T-helper 22 cell (primary cell): Measurements from ENCODE around the gene ENHO.
"Not testable (repeated sequence)": the region's sequence is repeated elsewhere in the genome, so short reads cannot be mapped to it uniquely, and the experiment has no call there.

Experiments used
- DNase-seq: peaks from one replicate; pipeline ENCODE4 v3.0.0-alpha.2; 2020; ENCODE audit warnings: low read depth

ENHO gene

DNA sequence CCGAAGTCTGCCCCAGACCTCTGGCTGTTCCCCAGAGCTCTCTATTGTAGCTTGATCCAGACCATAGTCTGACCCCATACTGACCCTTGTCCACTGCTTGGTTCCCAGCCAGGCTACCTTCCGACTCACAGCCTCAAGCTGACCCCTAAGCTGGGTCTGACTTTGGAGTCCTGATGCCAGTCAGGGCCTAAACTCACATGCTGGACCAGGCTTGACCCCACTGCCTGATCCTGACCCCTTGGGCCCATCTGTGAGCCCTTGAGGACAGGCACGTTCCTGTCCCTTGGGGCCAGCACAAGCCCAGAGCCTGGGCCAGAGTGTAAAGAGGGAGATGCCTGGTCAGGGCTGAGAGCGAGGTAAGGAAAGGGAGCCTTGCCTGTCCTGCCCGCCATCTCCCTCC, 32.7 kb upstream of the ENHO start:
- no peak for DNase-seq

DNA sequence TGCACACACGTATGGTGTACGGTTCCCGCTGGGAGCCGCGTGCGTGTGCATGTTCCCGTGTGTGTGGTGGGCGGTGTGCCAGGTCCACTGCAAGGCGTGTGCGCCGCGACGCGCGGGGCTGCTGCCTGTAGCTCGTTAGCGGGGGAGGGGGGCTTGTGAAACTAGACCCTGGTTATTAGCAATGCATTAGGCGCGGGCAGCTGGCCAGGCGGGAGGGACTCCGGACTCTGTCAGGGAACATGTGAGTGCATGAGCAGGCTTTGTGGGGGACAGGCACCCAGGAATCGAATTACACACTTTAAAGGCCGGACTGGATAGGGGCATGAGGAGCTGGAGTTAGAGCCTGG, 32.2 kb upstream of the ENHO start:
- DNase-seq: no peak

DNA sequence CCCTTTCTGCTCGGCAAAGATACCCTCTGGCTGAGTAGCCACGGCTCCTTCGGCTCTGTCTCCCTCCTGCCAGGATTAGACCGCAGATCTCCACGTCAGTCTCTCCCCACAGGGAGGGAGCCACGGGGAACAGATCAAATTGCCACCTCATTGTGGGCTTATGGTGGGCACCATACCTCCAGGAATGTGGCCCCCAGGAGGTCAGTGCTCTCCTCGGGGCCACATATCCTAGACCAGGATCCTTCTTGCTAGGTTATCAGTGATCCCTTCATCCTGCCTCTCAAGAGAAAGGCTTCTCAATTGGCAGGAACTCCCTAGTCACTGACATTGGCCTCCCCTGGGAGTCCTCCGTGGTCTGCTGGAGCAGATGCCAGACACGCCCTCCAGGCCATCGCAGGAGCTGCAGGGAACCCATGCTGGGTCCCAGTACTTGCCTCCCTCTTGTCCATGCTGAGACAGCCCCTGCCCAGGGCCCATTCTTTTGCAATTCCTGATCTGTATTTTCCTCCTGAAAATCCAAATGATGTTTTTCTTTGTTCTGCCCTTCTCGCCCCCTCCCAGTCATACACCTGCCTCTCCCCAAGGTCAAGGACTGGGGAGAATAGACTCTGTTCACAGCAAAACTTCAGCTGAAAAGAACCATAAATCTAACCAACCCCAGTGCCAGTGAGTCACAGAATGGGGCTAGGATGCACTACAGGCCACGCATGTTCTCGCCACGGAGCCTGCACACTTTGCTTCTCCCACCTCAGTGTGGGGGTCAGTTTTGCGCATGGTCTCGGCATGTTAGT, 31.6 kb upstream of the ENHO start:
- no peak for DNase-seq

DNA sequence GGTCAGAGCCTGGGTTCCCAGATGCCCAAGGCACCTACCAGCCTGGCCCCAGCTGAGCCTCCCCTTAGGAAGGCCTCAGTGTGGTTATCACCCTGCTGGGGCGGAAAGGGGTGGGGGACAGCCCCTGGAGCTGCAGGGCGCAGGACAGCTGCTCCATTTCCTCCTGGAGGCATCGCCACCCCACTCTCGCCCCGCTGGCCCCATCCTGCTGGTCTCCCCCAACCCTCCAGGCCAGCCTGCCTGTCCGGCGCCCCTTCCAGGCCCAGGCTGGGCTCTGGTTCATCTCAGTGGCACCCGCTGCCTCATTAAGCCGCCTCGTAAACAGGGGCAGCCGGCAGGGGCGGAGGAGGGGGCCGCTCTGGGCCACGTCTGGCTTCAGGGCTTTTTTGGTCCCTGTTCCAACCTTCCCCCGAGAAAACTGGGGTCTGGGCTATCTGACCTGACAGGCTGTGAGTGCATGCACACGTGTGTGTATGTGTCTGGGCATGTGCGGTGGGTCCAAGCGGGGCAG, 30.8 kb upstream of the ENHO start:
- no peak for DNase-seq

DNA sequence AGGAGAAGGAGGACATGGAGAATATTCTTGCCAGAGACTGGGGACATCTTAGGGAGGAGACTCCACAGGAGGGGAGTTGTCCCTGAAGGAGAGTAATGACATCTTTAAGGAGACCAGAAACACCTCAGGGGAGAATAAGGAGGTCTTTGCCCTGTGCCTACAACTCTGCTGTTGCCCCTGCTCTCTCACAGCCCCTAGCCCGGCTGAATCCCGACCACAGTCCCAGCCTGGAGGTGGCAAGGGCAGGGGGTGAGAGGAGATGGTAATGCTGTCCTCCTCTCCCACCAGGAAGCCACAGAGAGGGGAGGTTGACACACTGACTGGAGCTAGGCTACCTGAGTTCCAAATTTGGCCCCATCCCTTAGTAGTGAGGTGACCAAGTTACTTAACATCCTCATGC, 30.2 kb upstream of the ENHO start:
- DNase-seq: no peak

DNA sequence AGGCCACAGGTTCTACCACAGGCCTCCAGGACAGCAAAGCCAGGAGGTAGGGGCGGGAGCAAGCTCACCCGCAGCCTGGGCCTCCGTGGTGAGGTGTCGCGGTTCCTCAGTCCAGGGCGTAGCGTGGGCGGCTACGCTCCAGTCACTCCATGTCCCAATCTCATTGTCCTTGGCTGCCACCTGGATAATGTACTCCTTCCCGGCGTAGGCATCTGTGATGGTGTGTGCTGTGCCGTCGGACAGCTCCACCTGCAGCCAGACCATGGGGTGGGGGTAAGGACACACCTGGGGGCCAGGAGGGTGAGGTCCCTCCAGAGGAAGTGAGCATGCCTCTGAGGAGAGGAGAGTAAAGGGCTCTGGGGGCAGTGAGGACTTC, 29.8 kb upstream of the ENHO start:
- DNase-seq: no peak

DNA sequence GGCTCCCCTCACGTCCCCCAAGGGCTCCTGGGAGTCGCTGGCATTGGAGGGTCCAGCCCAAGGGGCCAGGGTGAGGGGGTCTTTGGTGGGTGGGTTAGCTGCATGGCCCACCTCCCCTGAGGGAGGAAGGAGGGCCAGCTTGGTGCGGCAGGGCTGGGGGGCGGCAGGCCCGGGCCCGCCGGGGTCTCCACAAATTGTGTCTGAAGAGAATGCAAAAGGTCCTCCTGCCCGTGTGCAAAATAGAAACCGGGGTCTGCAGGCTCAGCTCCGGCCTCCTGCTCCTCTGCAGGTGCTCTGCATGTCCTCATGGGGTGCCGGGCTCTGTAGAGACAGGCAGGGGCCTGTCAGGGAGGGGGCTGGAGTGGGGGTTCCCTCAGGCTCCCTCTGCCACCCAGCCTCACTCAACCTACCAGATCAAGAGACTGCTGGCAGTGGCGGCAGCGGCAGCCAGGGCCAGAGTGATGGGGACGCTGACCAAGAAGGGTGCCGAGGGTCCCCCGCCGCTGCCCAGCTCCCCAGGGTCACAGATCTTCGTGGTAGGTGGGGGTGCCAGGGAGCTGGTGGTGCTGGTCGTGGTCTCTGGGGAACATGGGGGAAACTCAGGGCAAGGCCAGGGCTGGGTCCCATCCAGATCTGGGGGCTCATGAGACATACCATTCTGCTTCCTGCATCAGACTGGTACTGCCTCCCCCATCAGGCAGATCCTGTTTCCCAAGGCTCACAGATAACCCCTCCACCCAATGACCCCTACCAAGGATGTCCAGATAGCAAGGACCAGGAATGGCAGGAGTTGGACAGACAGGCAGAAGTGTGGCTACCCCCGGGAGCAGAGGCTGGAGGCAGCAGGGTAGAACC, 29.2 kb upstream of the ENHO start:
- DNase-seq: no peak

DNA sequence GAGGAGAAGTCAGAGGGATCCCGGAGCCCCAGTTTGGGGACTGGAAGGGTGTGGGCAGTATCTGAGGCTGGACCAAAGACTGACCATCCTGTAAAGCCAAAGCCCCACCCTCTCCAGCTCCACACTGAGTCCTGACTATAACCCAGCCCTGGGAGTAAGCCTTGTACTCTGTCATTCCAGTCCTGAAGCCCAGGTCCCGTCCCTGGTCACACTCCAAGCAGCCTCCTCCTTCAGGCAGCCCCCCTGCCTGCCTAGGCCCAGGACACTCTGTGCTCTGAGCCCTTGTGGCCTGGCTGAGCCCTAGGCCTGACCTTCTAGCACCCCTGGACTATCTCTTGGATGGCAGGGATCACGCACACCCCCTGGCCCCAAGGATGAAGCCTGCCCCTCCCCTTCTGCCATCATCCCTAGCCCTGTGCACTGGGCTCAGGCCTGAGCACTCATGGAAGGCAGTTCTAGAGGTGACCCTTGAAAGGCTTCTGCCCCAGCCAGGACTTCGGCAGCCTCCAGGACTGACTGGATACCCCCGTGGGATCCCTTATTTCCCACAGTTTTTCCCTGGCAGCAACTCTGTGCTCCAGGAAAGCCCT, 28.0 kb upstream of the ENHO start:
- no peak for DNase-seq

DNA sequence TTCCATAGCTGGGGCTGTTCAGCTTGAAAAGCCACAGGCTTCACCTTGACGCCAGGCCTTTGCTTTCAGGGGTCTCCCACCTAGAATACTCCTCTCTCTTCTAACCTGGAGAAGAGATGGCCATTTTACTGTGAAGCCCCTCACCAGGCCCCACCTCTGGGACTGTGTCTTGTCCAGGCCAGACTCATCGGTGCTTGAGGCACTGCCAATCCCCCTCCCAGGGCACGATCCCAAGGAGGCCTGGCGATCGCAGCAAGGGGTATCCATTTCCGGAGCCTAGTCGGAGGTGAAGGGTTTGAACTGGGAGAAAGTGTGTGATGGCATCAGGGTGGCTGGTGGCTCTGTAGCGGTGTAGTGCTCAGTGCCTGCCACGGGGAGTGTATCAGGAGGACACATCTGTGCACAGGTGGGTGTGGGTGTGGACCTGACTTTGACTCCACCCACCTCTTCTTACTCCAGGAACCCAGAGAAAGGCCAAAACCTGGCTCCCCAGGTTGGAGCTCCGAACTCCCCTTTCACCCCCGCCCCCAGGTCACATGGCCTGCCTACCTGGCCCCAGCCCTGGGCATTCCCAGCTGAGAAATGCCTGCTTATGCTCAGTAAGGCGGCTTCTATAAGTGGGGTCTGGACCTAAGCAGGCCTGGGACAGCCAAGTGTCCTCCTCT, 27.4 kb upstream of the ENHO start:
- DNase-seq: no peak

DNA sequence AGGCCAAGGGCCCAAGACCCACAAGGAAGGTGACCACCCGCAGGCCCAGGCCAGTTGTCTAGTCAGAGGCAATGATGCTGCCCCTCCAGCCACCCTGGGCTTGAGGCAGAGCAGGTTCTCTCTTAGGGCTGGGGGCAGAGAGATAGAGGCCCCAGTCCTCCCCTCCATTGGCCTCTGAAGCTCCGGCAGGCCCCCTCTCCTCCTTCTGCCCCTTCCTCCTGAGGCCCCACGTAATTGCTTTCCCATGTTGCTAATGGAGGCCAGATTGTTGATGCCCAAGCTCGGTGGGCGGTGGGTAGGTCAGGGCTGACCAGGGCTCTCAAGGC, 26.6 kb upstream of the ENHO start:
- DNase-seq: no peak

DNA sequence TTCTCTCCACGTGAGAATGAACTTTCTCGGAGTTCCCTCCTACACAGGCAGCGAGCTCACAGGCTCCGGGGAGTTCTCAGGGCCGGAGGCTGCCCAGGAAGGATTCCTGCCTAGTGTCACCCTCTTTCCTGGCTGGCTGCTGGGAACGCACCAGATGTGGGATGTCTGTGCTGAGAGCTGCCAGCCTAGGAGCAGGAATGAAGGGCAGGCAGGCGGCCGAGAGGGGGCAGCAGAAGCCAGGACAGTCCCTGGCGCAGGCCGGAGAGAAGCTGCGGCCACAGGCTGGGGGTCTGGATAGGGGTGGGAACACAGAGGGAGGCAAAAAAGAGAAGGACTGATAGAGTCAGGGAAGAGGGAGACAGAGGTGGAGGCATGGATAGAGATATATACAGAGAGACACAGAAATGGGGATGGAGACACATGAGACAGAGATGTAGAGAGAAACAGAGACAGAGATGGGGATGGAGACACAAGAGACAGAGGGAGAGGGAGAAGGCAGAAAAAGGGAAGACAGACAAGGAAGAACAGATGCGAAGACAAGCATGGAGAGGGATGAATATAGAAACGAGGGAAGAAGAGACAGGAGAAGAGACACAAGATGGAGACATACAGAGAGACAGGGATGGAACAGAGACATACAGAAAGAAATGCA, 25.3 kb upstream of the ENHO start:
- no peak for DNase-seq

DNA sequence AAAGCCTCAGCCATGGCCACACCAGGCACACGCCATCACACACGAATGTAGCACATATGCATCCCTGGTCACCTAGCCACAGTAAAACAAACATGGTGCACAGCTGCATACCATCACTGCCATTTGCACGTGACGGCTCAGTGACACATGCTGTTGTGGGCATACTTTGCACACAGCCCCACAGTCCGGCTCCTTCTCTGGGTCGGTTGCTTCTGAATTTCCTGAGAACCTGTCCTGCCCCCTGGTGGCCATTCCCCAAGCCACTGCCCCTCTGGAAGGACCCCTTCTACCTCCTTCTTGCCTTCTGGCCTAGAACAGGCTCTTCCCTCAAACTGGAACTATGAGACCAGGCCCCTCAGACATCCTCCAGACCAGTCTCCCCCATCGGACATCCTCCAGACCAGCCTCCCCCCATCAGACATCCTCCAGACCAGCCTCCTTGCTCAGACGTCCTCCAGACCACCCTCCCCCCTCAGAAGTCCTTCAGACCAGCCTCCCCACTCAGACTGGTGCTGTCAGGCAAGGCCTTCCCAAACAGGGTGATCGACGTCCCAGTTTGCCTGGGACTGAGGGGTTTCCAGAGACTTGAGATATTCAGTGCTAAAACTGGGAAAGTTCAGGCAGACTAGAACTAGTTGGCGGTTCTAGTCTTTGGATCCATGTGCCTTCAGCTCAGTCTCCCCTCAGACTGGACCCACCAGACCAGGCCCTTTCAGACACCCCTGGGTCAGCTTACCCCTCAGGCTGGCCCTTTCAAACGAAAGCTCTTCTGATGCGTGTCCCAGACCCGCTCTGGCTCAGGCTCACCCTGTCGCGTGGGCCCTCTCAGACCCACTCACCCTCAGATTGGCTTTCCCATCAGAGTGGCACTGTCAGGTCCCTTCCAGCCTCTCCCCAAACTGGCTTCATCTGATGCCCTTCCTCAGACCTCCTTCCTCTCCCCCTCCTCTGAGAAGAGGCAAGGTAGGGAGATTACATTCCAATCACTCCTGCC, 24.3 kb upstream of the ENHO start:
- DNase-seq: no peak

DNA sequence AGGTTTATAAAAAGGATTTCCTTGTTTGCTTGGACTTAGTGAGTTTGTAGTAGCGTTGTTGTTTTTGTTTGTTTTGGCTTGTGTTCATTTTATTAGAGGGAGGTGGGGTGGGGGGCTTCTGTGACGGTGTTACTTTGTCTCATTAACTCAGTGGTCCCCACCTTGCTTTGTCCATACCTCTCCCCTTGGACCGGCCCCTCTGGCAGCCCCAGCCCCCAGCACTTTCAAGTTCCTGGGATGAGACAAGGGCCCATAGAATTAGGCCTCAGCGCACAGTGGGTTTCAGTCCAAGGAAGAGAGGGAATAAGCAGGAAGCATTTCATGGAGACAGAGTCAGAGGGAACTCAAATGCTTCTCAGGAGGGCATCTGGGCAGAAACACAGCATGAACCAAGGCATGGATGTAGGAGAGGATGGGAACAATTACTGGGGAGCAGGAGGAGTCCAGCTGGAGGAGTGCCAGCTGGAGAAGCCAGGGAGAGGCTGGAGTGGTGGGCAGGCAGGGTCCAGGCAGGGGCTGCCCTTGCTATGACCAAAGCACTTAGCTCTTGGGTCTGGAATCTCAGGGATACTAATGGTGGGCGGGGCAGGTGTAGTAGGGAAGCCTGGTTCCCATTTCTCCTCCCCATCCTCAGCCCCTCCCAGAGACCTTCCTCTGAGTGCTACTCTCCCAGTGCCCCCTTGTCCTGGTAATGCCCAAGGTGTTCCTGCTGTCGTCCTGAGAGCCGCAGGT, 23.5 kb upstream of the ENHO start:
- DNase-seq: no peak

DNA sequence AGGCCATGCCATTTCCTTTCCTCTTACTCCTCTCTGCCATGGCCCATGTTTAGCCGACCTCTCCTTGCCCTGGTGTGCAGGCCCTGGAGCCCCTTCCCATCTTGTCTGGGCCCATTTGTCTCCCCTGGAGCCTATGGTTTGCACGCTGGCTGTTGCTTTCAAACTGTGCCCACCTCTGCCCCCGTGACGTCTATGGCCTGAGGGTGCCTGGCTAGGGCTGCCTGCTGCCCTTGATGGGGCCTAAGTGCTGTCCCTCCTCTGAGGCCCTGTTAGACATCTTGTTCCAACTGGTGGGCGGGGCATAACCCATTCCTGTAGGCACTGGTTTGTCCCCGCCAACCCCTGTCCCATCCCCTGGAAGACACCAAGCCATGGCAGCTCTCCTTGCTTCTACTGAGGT, 22.7 kb upstream of the ENHO start:
- DNase-seq: no peak

DNA sequence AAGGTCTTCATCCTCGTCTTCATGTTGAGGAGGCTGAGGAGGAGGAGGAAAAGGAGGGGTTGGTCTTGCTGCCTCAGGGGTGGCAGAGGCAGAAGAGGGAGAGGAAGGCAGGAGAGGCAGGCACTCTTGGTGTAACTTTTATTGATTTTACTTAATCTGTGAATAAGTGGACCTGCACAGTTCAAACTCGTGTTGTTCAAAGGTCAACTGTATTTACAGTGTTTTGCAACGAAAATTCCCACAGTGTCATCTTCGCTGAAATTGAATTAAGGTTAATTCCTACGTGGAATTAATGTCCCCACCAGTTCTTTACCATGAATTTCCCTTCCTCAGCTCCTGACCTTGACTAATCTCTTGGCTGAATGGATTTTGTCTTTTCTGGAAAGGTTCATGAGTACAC, 21.2 kb upstream of the ENHO start:
- DNase-seq: no peak

DNA sequence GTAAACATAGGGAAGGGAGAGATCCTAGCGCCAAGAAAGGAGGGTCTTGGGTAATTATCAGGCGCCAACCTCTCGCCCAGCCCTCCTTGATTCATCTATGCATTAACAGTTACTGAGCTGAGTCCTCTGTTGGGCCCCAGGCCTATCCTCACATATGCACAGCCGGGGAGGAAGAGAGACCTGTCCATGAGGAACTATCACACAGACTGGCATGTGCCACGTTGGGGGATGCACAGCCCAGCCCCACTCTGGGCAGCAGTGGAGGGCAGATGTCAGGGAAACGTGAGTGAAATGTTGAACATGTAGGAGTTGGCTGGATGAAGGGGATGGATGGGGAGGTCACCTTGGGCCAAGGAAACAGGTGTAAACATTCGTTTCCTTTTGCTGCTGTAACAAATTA, 18.8 kb upstream of the ENHO start:
- DNase-seq: no peak

DNA sequence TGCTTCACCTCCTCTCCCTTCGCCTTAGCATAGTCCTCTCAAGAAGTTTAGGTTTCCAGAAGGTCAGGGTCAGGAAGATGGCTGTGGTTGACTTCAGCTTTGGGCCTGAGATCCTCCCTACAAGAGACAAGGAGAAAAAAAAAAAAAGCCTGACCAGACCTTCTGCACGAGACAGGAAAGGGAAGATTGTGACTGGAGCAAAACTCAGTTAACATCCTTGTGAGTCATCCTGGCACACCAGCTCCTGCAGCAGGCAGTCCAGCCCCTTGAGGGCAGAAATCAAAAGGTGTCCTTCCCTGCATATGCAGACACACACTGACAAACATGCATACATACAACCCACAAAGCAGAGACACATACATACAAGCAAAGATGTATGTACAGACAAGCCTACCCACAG, 18.0 kb upstream of the ENHO start:
- no peak for DNase-seq

DNA sequence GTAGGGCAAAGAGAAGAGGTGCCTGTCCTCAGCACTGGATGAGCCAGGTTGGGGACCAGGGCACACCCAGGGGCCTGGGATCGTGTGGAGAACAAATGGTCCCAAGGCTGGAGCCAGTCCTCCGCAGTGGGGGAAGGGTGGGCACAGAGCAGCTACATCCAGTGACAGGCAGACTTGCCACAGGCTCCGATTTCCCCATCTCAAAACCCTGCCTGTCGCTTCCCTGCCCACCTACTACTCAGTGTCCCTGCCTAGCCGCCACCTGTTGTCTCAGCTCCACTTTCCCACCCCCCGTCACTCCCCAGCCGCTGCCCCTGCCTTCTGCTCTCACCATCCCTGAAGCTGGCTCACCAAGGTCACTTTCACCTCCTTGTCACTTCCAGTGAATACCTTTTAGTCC, 13.9 kb upstream of the ENHO start:
- no peak for DNase-seq

DNA sequence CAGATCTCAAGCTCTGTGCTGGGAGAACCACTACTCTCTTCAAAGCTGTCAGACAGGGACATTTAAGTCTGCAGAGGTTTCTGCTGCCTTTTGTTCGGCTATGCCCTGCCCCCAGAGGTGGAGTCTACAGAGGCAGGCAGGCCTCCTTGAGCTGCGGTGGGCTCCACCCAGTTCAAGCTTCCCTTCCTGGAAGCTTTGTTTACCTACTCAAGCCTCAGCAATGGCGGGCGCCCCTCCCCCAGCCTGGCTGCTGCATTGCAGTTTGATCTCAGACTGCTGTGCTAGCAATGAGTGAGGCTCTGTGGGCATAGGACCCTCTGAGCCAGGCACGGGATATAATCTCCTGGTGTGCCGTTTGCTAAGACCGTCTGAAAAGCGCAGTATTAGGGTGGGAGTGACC, 9.3 kb upstream of the ENHO start:
- not testable (repeated sequence) for DNase-seq

DNA sequence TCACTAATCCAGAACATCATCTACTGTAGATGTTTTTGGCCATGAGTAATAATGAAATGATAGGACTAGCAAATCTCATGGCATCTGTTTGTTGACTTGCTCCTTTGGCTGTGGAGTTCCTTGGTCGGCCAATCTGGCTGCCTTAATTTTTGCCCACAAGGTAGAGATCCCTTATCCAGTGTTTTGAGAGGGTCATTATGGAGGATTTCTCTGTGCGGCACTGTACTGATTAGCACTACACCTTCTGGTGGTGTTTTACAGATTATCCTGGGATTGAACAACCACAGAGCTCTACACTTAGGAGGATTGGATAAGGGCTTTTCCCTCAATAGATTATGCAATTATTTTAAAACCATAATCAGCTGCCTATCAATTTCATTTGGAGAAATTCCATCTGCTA, 3.2 kb upstream of the ENHO start:
- no peak for DNase-seq
